GM18907 (cell line): ENCODE measurements around the gene FAM98B.

Source experiments
- ATAC-seq: cut with Tn5 transposase; IDR thresholded peaks from one replicate; pipeline ENCODE4 v1.9.1; 2021; ENCODE audit warnings: mild to moderate bottlenecking, moderate library complexity; ENCODE audit not compliant: unreplicated experiment

Gene FAM98B

GRCh38 chr15:38534691-38535090 is 80.8 kb downstream of the FAM98B start:
- no peak for ATAC-seq

- no peak for ATAC-seq
Measured at GRCh38 chr15:38535491-38536200, 81.7 kb downstream of the FAM98B start.

GRCh38 chr15:38536201-38536676 is 82.3 kb downstream of the FAM98B start:
- no peak for ATAC-seq
